Neural cell (in vitro differentiated cells): ENCODE data around the gene CNFN. TPM values are rescaled to one million over a fixed set of nuclear protein-coding genes. Genes with fewer than 3 reads are reported as not detected.

Experiments used
- H2AFZ ChIP-seq: fragments of 200-600, 300-800 bp; sonication (generic), shearing (Covaris generic); 2 replicates; pipeline ENCODE4 v1.6.0; 2014; ENCODE audit warnings: low read depth, mild to moderate bottlenecking, antibody characterized with exemption, low read length, moderate library complexity
- H3F3A ChIP-seq: fragments of 200-600 bp; shearing (Covaris generic); 2 replicates; pipeline ENCODE4 v1.6.1; 2016; ENCODE audit warnings: mild to moderate bottlenecking, moderate library complexity, mixed read lengths, antibody characterized with exemption, low read length; ENCODE audit not compliant: insufficient read depth, poor library complexity, severe bottlenecking
- H3K27ac ChIP-seq: fragments of 200-600, 300-800 bp; sonication (generic), shearing (Covaris generic); 2 replicates; pipeline ENCODE4 v1.5.1; 2014; ENCODE audit warnings: mild to moderate bottlenecking, low read length, moderate library complexity
- H3K27me3 ChIP-seq: fragments of 300-800, 200-600 bp; sonication (generic), shearing (Covaris generic); 2 replicates; pipeline ENCODE4 v1.6.0; 2014; ENCODE audit warnings: mild to moderate bottlenecking, low read depth, low read length, moderate library complexity; ENCODE audit not compliant: insufficient read depth
- H3K36me3 ChIP-seq: fragments of 300-800, 200-600 bp; sonication (generic), shearing (Covaris generic); 2 replicates; pipeline ENCODE4 v1.5.1; 2014; ENCODE audit warnings: mild to moderate bottlenecking, antibody characterized with exemption, low read length, moderate library complexity; ENCODE audit not compliant: insufficient read depth
- H3K4me2 ChIP-seq: fragments of 300-800, 200-600 bp; sonication (generic), shearing (Covaris generic); 2 replicates; pipeline ENCODE4 v1.6.0; 2014; ENCODE audit warnings: mild to moderate bottlenecking, low read length
- H3K4me3 ChIP-seq: fragments of 300-800, 200-600 bp; sonication (generic), shearing (Covaris generic); 2 replicates; pipeline ENCODE4 v1.5.1; 2014; ENCODE audit warnings: mild to moderate bottlenecking, low read length, moderate library complexity
- H3K79me2 ChIP-seq: fragments of 200-600 bp; shearing (Covaris generic); replicated peaks from 2 replicates; pipeline ENCODE4 v1.6.0; 2014; ENCODE audit warnings: mild to moderate bottlenecking, low read length, moderate library complexity; ENCODE audit not compliant: insufficient read depth
- H3K9ac ChIP-seq: fragments of 300-800, 200-600 bp; sonication (generic), shearing (Covaris generic); 2 replicates; pipeline ENCODE4 v1.6.1; 2016; ENCODE audit warnings: mild to moderate bottlenecking, low read length, mixed read lengths
- H3K9me2 ChIP-seq: fragments of 200-600 bp; shearing (Covaris generic); 2 replicates; pipeline ENCODE4 v1.6.1; 2016; ENCODE audit warnings: mild to moderate bottlenecking, low read length, mixed read lengths; ENCODE audit not compliant: insufficient read depth
- H3K9me3 ChIP-seq: fragments of 200-600, 300-800 bp; sonication (generic), shearing (Covaris generic); 2 replicates; pipeline ENCODE4 v1.6.1; 2016; ENCODE audit warnings: mild to moderate bottlenecking, mixed run types, low read length, moderate library complexity, mixed read lengths
- H4K20me1 ChIP-seq: fragments of 200-600 bp; shearing (Covaris generic); 2 replicates; pipeline ENCODE4 v1.6.1; 2016; ENCODE audit warnings: mild to moderate bottlenecking, mixed run types; ENCODE audit not compliant: insufficient read depth
- CTCF ChIP-seq: fragments of 450-650 bp; IDR thresholded peaks from 2 replicates; pipeline ENCODE4 v1.5.1; 2014; ENCODE audit warnings: antibody characterized with exemption, mild to moderate bottlenecking, moderate library complexity; ENCODE audit not compliant: poor library complexity, severe bottlenecking
- EP300 ChIP-seq: fragments of 450-650 bp; conservative IDR thresholded peaks from 2 replicates; pipeline ENCODE4 v1.6.1; 2014; ENCODE audit warnings: antibody characterized with exemption, mild to moderate bottlenecking, moderate library complexity; ENCODE audit not compliant: poor library complexity, severe bottlenecking
- EZH2 ChIP-seq: fragments of 200-600, 300-800 bp; shearing (Covaris generic), sonication (generic); IDR thresholded peaks from 2 replicates; pipeline ENCODE4 v1.6.1; 2014; ENCODE audit warnings: antibody characterized with exemption, low read length, borderline replicate concordance, mild to moderate bottlenecking; ENCODE audit not compliant: insufficient read depth, poor library complexity, severe bottlenecking
- MXI1 ChIP-seq: fragments of 450-650 bp; conservative IDR thresholded peaks from 2 replicates; pipeline ENCODE4 v1.6.1; 2014; ENCODE audit warnings: antibody characterized with exemption, mild to moderate bottlenecking; ENCODE audit not compliant: poor library complexity, severe bottlenecking
- POLR2AphosphoS5 ChIP-seq: IDR thresholded peaks from 2 replicates; pipeline ENCODE4 v1.6.1; 2012
- RAD21 ChIP-seq: fragments of 450-650 bp; conservative IDR thresholded peaks from 2 replicates; pipeline ENCODE4 v1.6.1; 2014; ENCODE audit warnings: antibody characterized with exemption, mild to moderate bottlenecking, moderate library complexity
- REST ChIP-seq: IDR thresholded peaks from 2 replicates; pipeline ENCODE4 v1.6.1; 2012; ENCODE audit warnings: borderline replicate concordance
- SMC3 ChIP-seq: fragments of 450-650 bp; conservative IDR thresholded peaks from 2 replicates; pipeline ENCODE4 v1.6.1; 2014; ENCODE audit warnings: antibody characterized with exemption, mild to moderate bottlenecking, moderate library complexity; ENCODE audit not compliant: poor library complexity
- TAF1 ChIP-seq: IDR thresholded peaks from 2 replicates; pipeline ENCODE4 v1.6.1; 2012; ENCODE audit warnings: low read depth
- polyA plus RNA-seq: library from polyadenylated mRNA; depleted of rRNA; stranded (reverse); fragments of >200 nt; gene quantifications from 2 replicates; pipeline ENCODE4 v1.2.3, GENCODE V29; 2014

Gene CNFN
- polyA plus RNA-seq, 1 donor from 2014 or later, result not detected

- H3K79me2 ChIP-seq, result no peaks in the 10 kb centered on the region
- no peak overlapping the region for H3K4me2 ChIP-seq
- no peak overlapping the region for H3K4me3 ChIP-seq
- no peaks in the 10 kb centered on the region for H3K27me3 ChIP-seq
- H3K27ac ChIP-seq, result no peak overlapping the region
- H3K9me3 ChIP-seq, result no peaks in the 10 kb centered on the region
- no peaks in the 10 kb centered on the region for H3K9me2 ChIP-seq
- TF ChIP-seq SMC3 (no peak), RAD21 (no peak), EP300 (no peak), REST (no peak), CTCF (no peak), MXI1 (no peak), EZH2 (no peak), TAF1 (no peak), POLR2AphosphoS5 (no peak)
- no peaks in the 10 kb centered on the region for H4K20me1 ChIP-seq
- H2AFZ ChIP-seq, result no peak overlapping the region
- no peaks in the 10 kb centered on the region for H3K36me3 ChIP-seq
- H3K9ac ChIP-seq, result no peak overlapping the region
- no peaks in the 10 kb centered on the region for H3F3A ChIP-seq
Observed at GRCh38 chr19:42428676-42429075, 38.6 kb upstream of the CNFN start.

GRCh38 chr19:42427313-42427712 is 37.2 kb upstream of the CNFN start, which contains the start of gene LIPE:
Gene LIPE (minus strand): TSS chr19:42427388. CDS start chr19:42427149, 239 bp downstream.
- Histone ChIP-seq H3K27me3 (no peaks in the 10 kb centered on the region), H3K9me2 (no peaks in the 10 kb centered on the region), H3K79me2 (no peaks in the 10 kb centered on the region), H3K9me3 (no peaks in the 10 kb centered on the region), H3K9ac (no peak within 1 kb of the TSS), H3K4me2 (no peak within 1 kb of the TSS), H3K4me3 (no peak within 1 kb of the TSS), H3F3A (no peaks in the 10 kb centered on the region), H3K27ac (no peak within 1 kb of the TSS), H4K20me1 (no peaks in the 10 kb centered on the region), H2AFZ (no peak within 1 kb of the TSS), H3K36me3 (no peaks in the 10 kb centered on the region)
- TF ChIP-seq MXI1 (no peak), EZH2 (no peak), POLR2AphosphoS5 (no peak), TAF1 (no peak), SMC3 (no peak), CTCF (no peak), EP300 (no peak), RAD21 (no peak), REST (no peak)
